K562 (cell line): ENCODE measurements around the gene DPM2. TPM values are rescaled to one million over a fixed set of nuclear protein-coding genes. Genes with fewer than 3 reads are reported as not detected.

Experiments
- BHLHE40 ChIP-seq: IDR thresholded peaks from 2 replicates; pipeline ENCODE4 v1.6.1; 2011; ENCODE audit warnings: low read length, improper control_type of control experiment
- BRCA1 ChIP-seq, 2 experiments: fragments of 450-650 bp in 1 of 2; sonication (generic) in 1 of 2; formaldehyde crosslinking in 1 of 2; IDR thresholded peaks; 2 replicates each; pipeline versions ENCODE4 v1.5.0 to v1.6.1; 2017 to 2020; ENCODE audit warnings: mild to moderate bottlenecking in 1 of 2, missing genetic modification reagents in 1 of 2
- BRF2 ChIP-seq: IDR thresholded peaks from 3 replicates; pipeline ENCODE4 v1.6.1; 2011; ENCODE audit warnings: borderline replicate concordance, mild to moderate bottlenecking; ENCODE audit not compliant: insufficient read length, insufficient read depth
- CEBPG ChIP-seq, 3 experiments: fragments of 200-800 bp in 1 of 3; sonication (Bioruptor generic) in 1 of 3; sonication (generic) in 1 of 3; formaldehyde crosslinking in 1 of 3; IDR thresholded peaks in 2 of 3; conservative IDR thresholded peaks in 1 of 3; 2 replicates each; pipeline versions ENCODE4 v1.6.1 to v1.8.0; 2016 to 2022; ENCODE audit warnings: missing compliant biosample characterization in 2 of 3, missing genetic modification characterization in 2 of 3, mild to moderate bottlenecking in 1 of 3, missing genetic modification reagents in 1 of 3
- DPF2 ChIP-seq: fragments of 450-650 bp; IDR thresholded peaks from 2 replicates; pipeline ENCODE4 v1.6.1; 2016
- ETS2 ChIP-seq: IDR thresholded peaks from 2 replicates; pipeline ENCODE4 v1.6.1; 2016; ENCODE audit warnings: borderline replicate concordance, missing genetic modification characterization, mild to moderate bottlenecking, moderate library complexity, missing compliant biosample characterization; ENCODE audit not compliant: poor library complexity, severe bottlenecking
- EZH2 ChIP-seq: IDR thresholded peaks from 2 replicates; pipeline ENCODE4 v1.6.1; 2012; ENCODE audit warnings: low read depth, mild to moderate bottlenecking, inconsistent platforms, low read length, borderline replicate concordance
- HNRNPUL1 ChIP-seq: fragments of 200-400 bp; formaldehyde crosslinking; IDR thresholded peaks from 2 replicates; pipeline ENCODE4 v1.6.1; 2017; ENCODE audit warnings: low read length
- IRF2 ChIP-seq: sonication (generic); formaldehyde crosslinking; IDR thresholded peaks from 2 replicates; pipeline ENCODE4 v1.8.1; 2022; ENCODE audit warnings: mild to moderate bottlenecking, missing genetic modification reagents
- MTA1 ChIP-seq: fragments of 450-650 bp; IDR thresholded peaks from 2 replicates; pipeline ENCODE4 v1.6.1; 2017; ENCODE audit warnings: borderline replicate concordance
- NELFE ChIP-seq: IDR thresholded peaks from 2 replicates; pipeline ENCODE4 v1.6.1; 2011; ENCODE audit warnings: mild to moderate bottlenecking; ENCODE audit not compliant: insufficient read depth, insufficient read length
- POLR2H ChIP-seq: IDR thresholded peaks from 2 replicates; pipeline ENCODE4 v1.6.1; 2016; ENCODE audit warnings: missing genetic modification characterization, low read depth, mild to moderate bottlenecking, control low read depth, missing compliant biosample characterization, moderate library complexity
- RBBP5 ChIP-seq: fragments of 200-600 bp; sonication (generic); IDR thresholded peaks from 2 replicates; pipeline ENCODE4 v1.6.1; 2012; ENCODE audit warnings: borderline replicate concordance, mild to moderate bottlenecking, low read length, control low read depth, inconsistent platforms; ENCODE audit not compliant: insufficient read depth, poor library complexity, severe bottlenecking
- RBM15 ChIP-seq: fragments of 200-400 bp; formaldehyde crosslinking; IDR thresholded peaks from 2 replicates; pipeline ENCODE4 v1.6.1; 2018; ENCODE audit warnings: mild to moderate bottlenecking, low read length, moderate library complexity; ENCODE audit not compliant: insufficient read depth
- RFX1 ChIP-seq: fragments of 450-650 bp; IDR thresholded peaks from 2 replicates; pipeline ENCODE4 v1.6.1; 2016; ENCODE audit warnings: mild to moderate bottlenecking, moderate library complexity
- TBP ChIP-seq: optimal IDR thresholded peaks from 2 replicates; pipeline ENCODE3; 2011; ENCODE audit warnings: low read depth, low read length, improper control_type of control experiment
- ZC3H11A ChIP-seq: IDR thresholded peaks from 2 replicates; pipeline ENCODE4 v1.6.1; 2012; ENCODE audit warnings: low read depth, low read length, improper control_type of control experiment
- ZKSCAN1 ChIP-seq: fragments of 150-350 bp; IDR thresholded peaks from 2 replicates; pipeline ENCODE4 v1.6.1; 2016; ENCODE audit warnings: low read depth, low read length
- ZNF124 ChIP-seq: sonication (generic); formaldehyde crosslinking; IDR thresholded peaks from 2 replicates; pipeline ENCODE4 v1.8.1; 2022; ENCODE audit warnings: missing genetic modification reagents
- ZNF217 ChIP-seq: sonication (generic); formaldehyde crosslinking; IDR thresholded peaks from 2 replicates; pipeline ENCODE4 v1.8.0; 2022; ENCODE audit warnings: mild to moderate bottlenecking, missing genetic modification reagents
- ZNF445 ChIP-seq: fragments of 250-450 bp; sonication (Bioruptor Pico); IDR thresholded peaks from 2 replicates; pipeline ENCODE4 v1.4.0; 2020; ENCODE audit warnings: low read depth, mild to moderate bottlenecking, moderate library complexity
- ZNF696 ChIP-seq: fragments of 250-450 bp; sonication (Bioruptor Pico); conservative IDR thresholded peaks from 2 replicates; pipeline ENCODE4 v1.4.0; 2020; ENCODE audit warnings: mild to moderate bottlenecking, moderate library complexity
- ZNF766 ChIP-seq: fragments of 200-800 bp; sonication (Bioruptor generic); conservative IDR thresholded peaks from 2 replicates; pipeline ENCODE4 v1.6.1; 2016; ENCODE audit warnings: missing genetic modification characterization, missing compliant biosample characterization
- ZZZ3 ChIP-seq: fragments of 450-650 bp; IDR thresholded peaks from 2 replicates; pipeline ENCODE4 v1.6.1; 2016; ENCODE audit warnings: antibody characterized with exemption, mild to moderate bottlenecking, moderate library complexity
- polyA plus RNA-seq, 8 experiments: library from polyadenylated mRNA; depleted of rRNA in 4 of 8; stranded (reverse) in 5 of 8; unstranded in 3 of 8; fragments of >200 nt; fragmentation: Nextera tagmentation in 2 of 8; fragmentation: Illumina TruSeq in 1 of 8; extraction: Ambion mirVana in 2 of 8; extraction: Trizol in 1 of 8; gene quantifications; 2 replicates each; pipeline versions ENCODE4 v1.2.1 to v1.2.3, GENCODE V29; 2011 to 2014; ENCODE audit warnings: inconsistent platforms in 1 of 8, missing spikeins in 1 of 8
- total RNA-seq, 7 experiments: library from RNA; depleted of rRNA in 6 of 7; stranded (reverse); fragments of >200 nt in 6 of 7; fragmentation: Illumina TruSeq in 2 of 7; extraction: Trizol in 2 of 7; gene quantifications; 2 replicates each; pipeline versions ENCODE4 v1.2.1 to v1.2.3, GENCODE V29; 2011 to 2021; ENCODE audit warnings: low replicate concordance in 1 of 7
- TF ChIP-seq, protein P1 (sequence below): sonication (generic); formaldehyde crosslinking; IDR thresholded peaks from 2 replicates; pipeline ENCODE4 v1.8.1; 2023; ENCODE audit warnings: mild to moderate bottlenecking, missing genetic modification reagents
- TF ChIP-seq, protein P2 (sequence below): sonication (generic); formaldehyde crosslinking; IDR thresholded peaks from 2 replicates; pipeline ENCODE4 v1.8.0; 2022; ENCODE audit warnings: mild to moderate bottlenecking, missing genetic modification reagents

The DPM2 gene
- total and polyA plus RNA-seq, 9 of the 15 experiments (the other 6 are each of a cell fraction or from before 2014, with no cell fraction given), result 43.5 to 126 (median 71.1) TPM

DNA sequence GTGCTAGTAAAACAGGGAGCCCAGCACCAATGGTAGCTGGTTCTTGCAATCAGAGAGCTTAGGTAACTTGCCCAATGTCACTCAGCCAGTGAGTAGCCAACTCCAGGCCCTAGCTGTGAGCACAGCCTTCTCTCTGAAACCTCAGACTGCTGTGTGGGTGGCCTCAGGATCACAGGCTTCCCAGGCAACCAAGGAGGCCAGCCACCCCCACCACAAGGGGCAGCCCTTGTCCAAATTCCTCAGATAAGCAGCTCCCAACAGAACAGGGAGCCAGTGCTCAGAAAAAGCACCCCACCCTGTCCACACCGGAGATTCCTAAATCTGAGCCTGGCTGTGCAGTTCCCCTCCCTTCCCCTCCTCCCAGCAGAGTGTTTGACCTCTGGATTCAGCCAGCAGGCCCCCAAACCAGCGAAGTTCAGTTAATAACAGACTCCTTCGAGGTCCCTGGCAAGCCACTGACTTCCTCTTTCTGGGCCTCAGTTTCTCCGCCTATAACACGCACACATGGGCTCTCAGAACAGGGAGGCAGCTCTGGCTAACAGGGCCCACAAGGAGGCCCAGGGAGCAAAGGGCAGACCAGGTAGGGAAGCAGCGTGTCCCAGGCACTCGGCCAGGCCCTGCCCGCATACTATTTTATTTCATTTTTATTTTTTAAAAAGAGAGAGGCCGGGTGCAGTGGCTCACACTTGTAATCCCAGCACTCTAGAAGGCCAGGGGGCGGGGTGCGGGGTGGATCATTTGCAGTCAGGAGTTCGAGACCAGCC lies 40.4 kb upstream of the DPM2 start (continued):
- TF ChIP-seq, protein P1, sequence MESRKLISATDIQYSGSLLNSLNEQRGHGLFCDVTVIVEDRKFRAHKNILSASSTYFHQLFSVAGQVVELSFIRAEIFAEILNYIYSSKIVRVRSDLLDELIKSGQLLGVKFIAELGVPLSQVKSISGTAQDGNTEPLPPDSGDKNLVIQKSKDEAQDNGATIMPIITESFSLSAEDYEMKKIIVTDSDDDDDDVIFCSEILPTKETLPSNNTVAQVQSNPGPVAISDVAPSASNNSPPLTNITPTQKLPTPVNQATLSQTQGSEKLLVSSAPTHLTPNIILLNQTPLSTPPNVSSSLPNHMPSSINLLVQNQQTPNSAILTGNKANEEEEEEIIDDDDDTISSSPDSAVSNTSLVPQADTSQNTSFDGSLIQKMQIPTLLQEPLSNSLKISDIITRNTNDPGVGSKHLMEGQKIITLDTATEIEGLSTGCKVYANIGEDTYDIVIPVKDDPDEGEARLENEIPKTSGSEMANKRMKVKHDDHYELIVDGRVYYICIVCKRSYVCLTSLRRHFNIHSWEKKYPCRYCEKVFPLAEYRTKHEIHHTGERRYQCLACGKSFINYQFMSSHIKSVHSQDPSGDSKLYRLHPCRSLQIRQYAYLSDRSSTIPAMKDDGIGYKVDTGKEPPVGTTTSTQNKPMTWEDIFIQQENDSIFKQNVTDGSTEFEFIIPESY (CRISPR knock-in tag), result no peak
- TF ChIP-seq BRF2 (no peak), ZNF696 (CRISPR knock-in tag) (no peak), ZNF124 (CRISPR knock-in tag) (no peak), RBBP5 (no peak), CEBPG (CRISPR knock-in tag; IDR thresholded peaks at IDR 0.05) (no peak), CEBPG (tag; conservative IDR thresholded peaks at IDR 0.05 in 1 of 2, IDR thresholded peaks at IDR 0.05 in 1 of 2) (no peak), DPF2 (0 out of 2 replicates have a peak, but pooled peaks have one; percentile 43), EZH2 (no peak), TBP (no peak), RBM15 (no peak), ZKSCAN1 (no peak), ETS2 (tag) (no peak), ZZZ3 (no peak), ZNF766 (0 out of 2 replicates have a peak, but pooled peaks have one; percentile 19), MTA1 (peak; percentile 38; the same call in 1 of the 2 replicates), ZNF217 (CRISPR knock-in tag) (no peak), IRF2 (CRISPR knock-in tag) (no peak), BHLHE40 (no peak), HNRNPUL1 (no peak), BRCA1 (IDR thresholded peaks at IDR 0.05) (no peak), BRCA1 (CRISPR knock-in tag; IDR thresholded peaks at IDR 0.05) (no peak), NELFE (no peak), ZNF445 (CRISPR knock-in tag) (no peak), POLR2H (no peak), RFX1 (no peak), ZC3H11A (no peak)
- TF ChIP-seq, protein P2, sequence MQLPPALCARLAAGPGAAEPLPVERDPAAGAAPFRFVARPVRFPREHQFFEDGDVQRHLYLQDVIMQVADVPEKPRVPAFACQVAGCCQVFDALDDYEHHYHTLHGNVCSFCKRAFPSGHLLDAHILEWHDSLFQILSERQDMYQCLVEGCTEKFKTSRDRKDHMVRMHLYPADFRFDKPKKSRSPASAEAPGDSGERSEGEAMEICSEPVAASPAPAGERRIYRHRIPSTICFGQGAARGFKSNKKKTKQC (CRISPR knock-in tag), result no peak
